ENCODE data around the gene MOSMO.

- TF ChIP-seq CTCF (CRISPR knock-in tag; IDR thresholded peaks at IDR 0.05) (no peak), ZBTB49 (CRISPR knock-in tag; IDR thresholded peaks at IDR 0.05; ENCODE audit: borderline replicate concordance) (no peak), ZNF512 (CRISPR knock-in tag; IDR thresholded peaks at IDR 0.05) (no peak)
These were observed 70.7 kb downstream of the MOSMO start for GRCh38 chr16:22078656-22079055.

All from HepG2 (cell line).